Calu3 (cell line): ENCODE data around the gene KTN1. TPM values are rescaled to one million over a fixed set of nuclear protein-coding genes. Genes with fewer than 3 reads are reported as not detected.

Experiments
- BruUV-seq: library from RNA; stranded (reverse); fragments of 400-500 nt; replicated peaks from 2 replicates; lab custom pipeline; 2021; lab: Mats Ljungman, UMichigan
- CTCF ChIA-PET: fragments of 300-600 bp; sonication (Branson Sonifier 250); formaldehyde crosslinking; loops from one replicate; lab custom pipeline; 2022; ENCODE audit warnings: antibody characterized with exemption; lab: Charles Lee
- DNase-seq: peaks from one replicate; pipeline ENCODE4 v3.0.0; 2022
- H3K27ac Mint-ChIP-seq: one replicate; pipeline ENCODE4 v1.8.0; 2022; ENCODE audit warnings: mixed read lengths; ENCODE audit not compliant: unreplicated experiment
- H3K27me3 Mint-ChIP-seq: one replicate; pipeline ENCODE4 v1.8.0; 2022; ENCODE audit warnings: mixed read lengths; ENCODE audit not compliant: unreplicated experiment
- H3K36me3 Mint-ChIP-seq: one replicate; pipeline ENCODE4 v1.8.0; 2022; ENCODE audit warnings: mild to moderate bottlenecking, moderate library complexity, mixed read lengths; ENCODE audit not compliant: insufficient read depth, unreplicated experiment
- H3K4me1 Mint-ChIP-seq: one replicate; pipeline ENCODE4 v1.8.0; 2022; ENCODE audit warnings: mild to moderate bottlenecking, low read depth, mixed read lengths; ENCODE audit not compliant: unreplicated experiment
- H3K4me3 Mint-ChIP-seq: one replicate; pipeline ENCODE4 v1.8.0; 2022; ENCODE audit warnings: mild to moderate bottlenecking, low read depth, moderate library complexity, mixed read lengths; ENCODE audit not compliant: unreplicated experiment
- H3K9me3 Mint-ChIP-seq: one replicate; pipeline ENCODE4 v1.8.0; 2022; ENCODE audit warnings: low read depth, mixed read lengths; ENCODE audit not compliant: unreplicated experiment
- intact Hi-C: fragments of 100-400 bp; cut with micrococcal nuclease; formaldehyde crosslinking; loops from one replicate; pipeline ENCODE4 v1.10.0; 2022; ENCODE audit not compliant: unreplicated experiment
- total RNA-seq: library from RNA; stranded (reverse); gene quantifications from 2 replicates; pipeline ENCODE4 v1.2.3, GENCODE V29; 2022
- TF ChIP-seq, protein P1 (sequence below): fragments of 200-600 bp; IDR thresholded peaks from one replicate; pipeline ENCODE4 v1.8.0; 2022; ENCODE audit warnings: antibody characterized with exemption; ENCODE audit not compliant: unreplicated experiment

Gene KTN1
- total RNA-seq, 1 experiment from 2014 or later: 141 TPM

DNA sequence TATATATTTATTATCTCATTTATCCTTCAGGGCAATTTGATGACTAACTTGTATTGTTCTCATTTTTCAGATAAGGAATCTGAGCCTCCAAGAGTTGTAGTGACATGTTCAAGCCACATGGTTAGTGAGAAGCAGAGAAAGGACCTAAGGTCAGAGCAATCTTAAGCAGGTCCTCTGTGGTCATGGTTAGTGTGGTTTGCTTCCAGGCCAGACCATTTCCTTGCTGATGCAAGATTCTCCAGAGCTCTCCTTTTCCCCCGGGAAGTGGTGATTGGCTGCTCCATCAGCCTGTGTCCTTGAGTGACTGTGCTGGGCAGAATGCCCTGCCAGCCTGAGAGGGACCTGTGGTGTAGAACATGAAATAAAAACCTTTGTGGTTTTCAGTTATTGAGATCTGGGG, 141.3 kb downstream of the KTN1 start:
- H3K4me3 Mint-ChIP-seq: no peak overlapping the region
- H3K9me3 Mint-ChIP-seq: peaks cover 2% of the 10 kb centered on the region
- H3K27ac Mint-ChIP-seq: no peak overlapping the region
- intact Hi-C loops: no loop called here
- H3K27me3 Mint-ChIP-seq: no peaks in the 10 kb centered on the region
- BruUV-seq: no TSS peak
- peaks cover 4% of the 10 kb centered on the region for H3K36me3 Mint-ChIP-seq
- DNase-seq: peak; percentile 55
- peaks cover 18% of the 10 kb centered on the region for H3K4me1 Mint-ChIP-seq
- TF ChIP-seq, protein P1, sequence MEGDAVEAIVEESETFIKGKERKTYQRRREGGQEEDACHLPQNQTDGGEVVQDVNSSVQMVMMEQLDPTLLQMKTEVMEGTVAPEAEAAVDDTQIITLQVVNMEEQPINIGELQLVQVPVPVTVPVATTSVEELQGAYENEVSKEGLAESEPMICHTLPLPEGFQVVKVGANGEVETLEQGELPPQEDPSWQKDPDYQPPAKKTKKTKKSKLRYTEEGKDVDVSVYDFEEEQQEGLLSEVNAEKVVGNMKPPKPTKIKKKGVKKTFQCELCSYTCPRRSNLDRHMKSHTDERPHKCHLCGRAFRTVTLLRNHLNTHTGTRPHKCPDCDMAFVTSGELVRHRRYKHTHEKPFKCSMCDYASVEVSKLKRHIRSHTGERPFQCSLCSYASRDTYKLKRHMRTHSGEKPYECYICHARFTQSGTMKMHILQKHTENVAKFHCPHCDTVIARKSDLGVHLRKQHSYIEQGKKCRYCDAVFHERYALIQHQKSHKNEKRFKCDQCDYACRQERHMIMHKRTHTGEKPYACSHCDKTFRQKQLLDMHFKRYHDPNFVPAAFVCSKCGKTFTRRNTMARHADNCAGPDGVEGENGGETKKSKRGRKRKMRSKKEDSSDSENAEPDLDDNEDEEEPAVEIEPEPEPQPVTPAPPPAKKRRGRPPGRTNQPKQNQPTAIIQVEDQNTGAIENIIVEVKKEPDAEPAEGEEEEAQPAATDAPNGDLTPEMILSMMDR: no peak
- CTCF ChIA-PET: interaction anchor here (0.6 kb wide), 1 partner anchor 403 kb away, joined by 3 read pairs; no protein-coding TSS in a partner anchor

DNA sequence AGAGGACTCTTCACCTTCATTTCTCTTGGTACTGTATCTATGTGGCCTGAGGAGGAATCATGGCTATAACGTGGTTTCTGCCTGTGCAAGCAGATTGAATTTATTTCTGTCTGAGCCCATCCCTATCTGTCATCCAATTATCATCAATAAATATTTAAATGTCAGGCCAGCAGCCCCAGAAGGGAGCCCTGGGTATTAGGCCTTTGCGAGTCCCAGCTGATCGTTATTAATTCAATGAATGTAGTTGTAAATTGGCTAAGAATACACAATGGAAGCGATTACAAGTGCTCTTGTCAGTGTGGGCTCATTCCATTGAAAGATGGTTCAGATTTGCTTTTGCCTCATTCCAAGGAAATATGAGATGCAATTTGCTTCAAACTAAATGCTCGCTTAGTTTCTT, 142.0 kb downstream of the KTN1 start:
- Mint-ChIP-seq H3K27me3 (no peaks in the 10 kb centered on the region), H3K36me3 (peaks cover 4% of the 10 kb centered on the region), H3K4me1 (peaks cover 18% of the 10 kb centered on the region), H3K9me3 (peaks cover 2% of the 10 kb centered on the region), H3K4me3 (no peak overlapping the region), H3K27ac (no peak overlapping the region)
- intact Hi-C loops: no loop called here
- TF ChIP-seq, protein P1: no peak
- no TSS peak for BruUV-seq
- no peak for DNase-seq
- CTCF ChIA-PET: no interaction called here

DNA sequence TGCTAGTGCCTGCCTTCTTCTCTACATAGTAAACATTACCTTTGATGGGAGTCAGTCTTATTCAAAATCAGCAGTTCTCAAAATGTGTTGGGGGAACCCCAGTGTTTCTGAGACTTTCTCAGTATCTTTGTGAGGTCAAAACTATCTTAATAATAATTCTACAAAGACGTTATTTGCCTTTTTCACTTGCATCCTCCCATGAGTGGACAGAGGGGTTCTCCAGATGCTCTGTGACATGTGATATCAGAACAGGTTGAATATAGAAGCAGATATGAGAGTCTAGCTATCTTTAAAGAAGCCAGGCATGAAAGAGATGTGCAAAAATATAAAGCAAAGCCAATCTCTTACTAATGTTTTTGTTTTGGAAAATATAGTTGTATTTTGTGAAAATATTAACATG, 144.7 kb downstream of the KTN1 start:
- Mint-ChIP-seq H3K27ac (no peak overlapping the region), H3K9me3 (peaks cover 2% of the 10 kb centered on the region), H3K4me3 (no peak overlapping the region), H3K4me1 (peaks cover 15% of the 10 kb centered on the region), H3K36me3 (peaks cover 4% of the 10 kb centered on the region), H3K27me3 (no peaks in the 10 kb centered on the region)
- CTCF ChIA-PET: no interaction called here
- BruUV-seq: no TSS peak
- intact Hi-C loops: no loop called here
- TF ChIP-seq, protein P1: no peak
- no peak for DNase-seq

DNA sequence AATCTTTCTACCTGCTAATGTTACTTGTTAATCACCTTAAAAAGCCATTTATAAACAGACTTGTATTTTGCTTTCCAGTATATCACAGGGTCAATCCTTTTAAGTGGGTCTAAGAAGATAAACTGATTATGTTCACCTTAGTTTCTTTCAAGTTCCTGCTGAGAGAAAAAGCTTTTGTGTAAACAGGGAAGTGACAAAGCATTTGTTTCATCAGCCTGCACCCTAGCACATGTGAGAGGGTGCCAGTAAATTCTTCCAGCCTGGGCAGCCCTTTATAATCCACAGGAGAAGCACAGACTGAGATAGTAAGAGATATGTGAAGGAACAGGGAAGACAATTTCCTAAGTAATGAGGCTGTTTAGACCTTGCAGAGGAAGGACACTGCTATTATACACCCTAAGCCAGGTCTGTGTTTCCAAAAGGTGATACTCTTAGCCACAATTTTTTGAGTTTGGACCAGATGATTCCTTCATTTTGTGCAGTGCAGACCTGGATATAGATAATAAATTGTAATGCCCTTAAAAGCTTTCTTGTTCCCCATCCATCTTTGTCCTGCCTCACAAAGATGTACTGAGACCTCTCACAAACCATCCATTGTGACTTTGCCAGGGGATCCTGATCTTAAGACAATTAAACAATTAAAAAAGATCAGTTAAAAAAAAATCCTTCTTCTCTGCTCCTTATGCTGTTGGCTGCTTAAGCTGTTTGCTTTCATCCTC, 150.7 kb downstream of the KTN1 start:
- no TSS peak for BruUV-seq
- intact Hi-C loops: loop anchor here (5.0 kb wide), 1 partner anchor 72 kb away; no protein-coding TSS in a partner anchor
- CTCF ChIA-PET: interaction anchor here (1.0 to 1.2 kb wide), 3 partner anchors 50 to 158 kb away, joined by 3 to 4 read pairs (median 4); no protein-coding TSS in a partner anchor
- no peaks in the 10 kb centered on the region for H3K9me3 Mint-ChIP-seq
- H3K27me3 Mint-ChIP-seq: no peaks in the 10 kb centered on the region
- no peak for DNase-seq
- no peaks in the 10 kb centered on the region for H3K36me3 Mint-ChIP-seq
- TF ChIP-seq, protein P1: no peak
- peak overlapping the region; percentile 76 for H3K27ac Mint-ChIP-seq
- peaks cover 31% of the 10 kb centered on the region for H3K4me1 Mint-ChIP-seq
- no peak overlapping the region for H3K4me3 Mint-ChIP-seq
